GM12875 (cell line): ENCODE measurements around the gene FADS2.

ENCODE experiments used
- H3K4me3 ChIP-seq: one replicate; pipeline ENCODE4 v1.5.1; 2011; ENCODE audit warnings: low read depth, low read length, control low read depth
- CTCF ChIP-seq: IDR thresholded peaks from 2 replicates; pipeline ENCODE4 v1.5.1; 2011; ENCODE audit warnings: low read depth, mild to moderate bottlenecking, control low read depth, inconsistent platforms, low read length, moderate library complexity, borderline replicate concordance; ENCODE audit not compliant: insufficient read depth

The FADS2 gene

GRCh38 chr11:61846362-61847020 is 18.4 kb downstream of the FADS2 start:
- H3K4me3 ChIP-seq = no peak overlapping the region
- no peak for TF ChIP-seq CTCF

GRCh38 chr11:61847914-61848581 is 19.9 kb downstream of the FADS2 start:
- H3K4me3 ChIP-seq = no peak overlapping the region
- TF ChIP-seq CTCF = no peak

- H3K4me3 ChIP-seq = no peak overlapping the region
- no peak for TF ChIP-seq CTCF
Measured at GRCh38 chr11:61848631-61849030, 20.5 kb downstream of the FADS2 start.

GRCh38 chr11:61850687-61851086 is 22.6 kb downstream of the FADS2 start:
- TF ChIP-seq CTCF = no peak
- H3K4me3 ChIP-seq = no peak overlapping the region

GRCh38 chr11:61851113-61851899 is 23.2 kb downstream of the FADS2 start:
- no peak for TF ChIP-seq CTCF
- H3K4me3 ChIP-seq = no peak overlapping the region

- H3K4me3 ChIP-seq = no peak overlapping the region
- TF ChIP-seq CTCF = no peak
Measured at GRCh38 chr11:61851900-61852295, 23.8 kb downstream of the FADS2 start.
